Esophagus squamous epithelium (tissue), 4 donors: ENCODE measurements around the gene ASTN2.

Experiments used
- POLR2A ChIP-seq, 4 donors: fragments of 450-650 bp; IDR thresholded peaks; one replicate each; pipeline ENCODE4 v1.6.1; 2017; ENCODE audit warnings: antibody characterized with exemption in 4 of 4, mild to moderate bottlenecking in 4 of 4, moderate library complexity in 3 of 4
- TF ChIP-seq, protein P1 (sequence below), 6 experiments: fragments of 450-650 bp in 4 of 6; fragments of 200-600 bp in 2 of 6; sonication (generic) in 2 of 6; IDR thresholded peaks; one replicate each; pipeline ENCODE4 v1.5.1; 2016 to 2019; ENCODE audit warnings: antibody characterized with exemption in 6 of 6, mild to moderate bottlenecking in 4 of 6, moderate library complexity in 4 of 6

DNA sequence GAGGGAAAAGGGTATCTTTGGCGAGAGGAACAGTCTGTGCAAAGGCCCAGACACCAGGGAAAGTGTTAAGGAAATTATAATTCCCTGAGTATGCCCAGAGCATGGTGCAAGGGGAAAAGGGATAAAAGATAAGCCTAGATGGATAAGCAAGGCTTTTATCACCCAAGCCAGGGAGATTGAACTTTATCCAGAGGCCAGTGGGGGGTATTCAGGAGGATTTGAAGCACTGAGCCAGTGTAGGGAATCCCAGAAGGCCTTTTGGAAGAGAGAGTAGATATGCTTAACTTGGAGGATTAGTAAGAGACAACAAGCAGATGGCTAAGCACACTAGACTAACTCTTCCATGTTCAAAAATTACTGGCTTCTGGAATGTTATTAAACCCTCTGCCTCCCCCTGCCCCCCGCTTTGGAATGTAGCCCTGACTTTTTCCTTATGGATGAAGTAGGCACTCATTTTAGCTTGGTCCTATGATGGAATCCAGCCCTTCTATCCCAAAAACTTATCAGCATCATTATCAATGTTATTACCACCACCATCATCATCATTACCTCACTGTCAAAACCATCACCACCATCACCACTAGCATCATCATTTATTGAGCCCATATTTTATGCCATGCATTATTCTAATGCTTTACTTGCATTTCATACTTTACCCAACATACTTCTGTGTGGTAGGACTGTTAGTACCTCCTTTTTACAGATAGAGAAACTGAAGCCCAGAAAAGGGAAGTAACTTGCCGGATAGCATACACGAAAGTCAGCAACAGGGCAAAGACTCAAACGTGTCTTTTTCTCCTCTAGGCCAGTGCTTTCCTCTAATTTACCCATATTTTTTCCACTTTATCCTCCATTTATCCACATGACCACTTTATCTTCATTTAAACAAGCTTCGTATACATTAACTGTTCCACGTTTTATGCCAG is 1024.3 kb downstream of the ASTN2 start:
- TF ChIP-seq, protein P1, sequence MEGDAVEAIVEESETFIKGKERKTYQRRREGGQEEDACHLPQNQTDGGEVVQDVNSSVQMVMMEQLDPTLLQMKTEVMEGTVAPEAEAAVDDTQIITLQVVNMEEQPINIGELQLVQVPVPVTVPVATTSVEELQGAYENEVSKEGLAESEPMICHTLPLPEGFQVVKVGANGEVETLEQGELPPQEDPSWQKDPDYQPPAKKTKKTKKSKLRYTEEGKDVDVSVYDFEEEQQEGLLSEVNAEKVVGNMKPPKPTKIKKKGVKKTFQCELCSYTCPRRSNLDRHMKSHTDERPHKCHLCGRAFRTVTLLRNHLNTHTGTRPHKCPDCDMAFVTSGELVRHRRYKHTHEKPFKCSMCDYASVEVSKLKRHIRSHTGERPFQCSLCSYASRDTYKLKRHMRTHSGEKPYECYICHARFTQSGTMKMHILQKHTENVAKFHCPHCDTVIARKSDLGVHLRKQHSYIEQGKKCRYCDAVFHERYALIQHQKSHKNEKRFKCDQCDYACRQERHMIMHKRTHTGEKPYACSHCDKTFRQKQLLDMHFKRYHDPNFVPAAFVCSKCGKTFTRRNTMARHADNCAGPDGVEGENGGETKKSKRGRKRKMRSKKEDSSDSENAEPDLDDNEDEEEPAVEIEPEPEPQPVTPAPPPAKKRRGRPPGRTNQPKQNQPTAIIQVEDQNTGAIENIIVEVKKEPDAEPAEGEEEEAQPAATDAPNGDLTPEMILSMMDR (IDR thresholded peaks at IDR 0.05) = no peak
- TF ChIP-seq POLR2A (IDR thresholded peaks at IDR 0.05) = no peak
